ENCODE measurements around the gene DPEP2.

- TF ChIP-seq EZH2 (optimal IDR thresholded peaks at IDR 0.05; ENCODE audit: low read depth, low read length) (no peak), CTCF (IDR thresholded peaks at IDR 0.05; ENCODE audit: low read length) (no peak)
Measured at GRCh38 chr16:67946966-67947558, 52.2 kb downstream of the DPEP2 start.
